Stimulated activated CD8-positive, alpha-beta memory T cell treated with anti-CD3 and anti-CD28 coated beads, Interleukin-15, amount 100 ng/mL, for 48 hours (primary cell): ENCODE results near the gene TBC1D5.

Experiments
- DNase-seq, 2 donors: peaks; one replicate each; pipeline ENCODE4 v3.0.0-alpha.2; 2020; ENCODE audit warnings: low read depth in 2 of 2

TBC1D5 gene

DNA sequence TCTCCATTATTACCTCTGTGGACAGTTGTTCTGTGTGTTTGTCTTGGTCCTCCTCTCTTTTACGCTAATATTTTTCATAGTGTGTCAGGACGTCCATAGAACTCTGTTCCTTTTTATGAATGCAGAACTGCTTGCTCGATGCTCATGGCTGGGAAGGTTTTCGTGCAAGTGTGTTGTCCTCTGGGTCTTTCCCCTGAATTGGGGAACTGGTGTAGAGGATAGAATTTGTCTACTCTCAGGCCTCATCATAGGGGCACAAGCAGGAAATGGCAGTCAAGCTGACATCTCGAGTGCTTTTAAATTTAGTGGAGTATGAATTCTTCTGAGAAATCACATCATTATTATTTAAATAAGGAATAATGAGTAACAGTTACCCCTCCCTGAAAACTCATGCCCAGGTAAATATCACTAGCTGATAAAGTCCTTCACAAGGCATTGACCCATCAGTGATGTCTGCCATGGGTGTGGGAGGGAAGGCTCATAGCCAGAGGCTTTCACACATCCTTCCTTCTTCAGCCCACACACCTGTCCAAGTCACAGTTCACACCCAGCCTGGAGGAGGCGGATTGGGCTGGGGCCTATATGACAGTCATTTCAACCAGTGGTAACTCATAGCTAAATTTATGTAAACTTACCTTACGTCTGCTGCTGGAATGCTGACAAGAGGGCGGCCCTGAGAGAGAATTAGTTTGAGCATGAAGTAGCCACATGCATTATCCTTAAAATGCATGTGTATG lies 631.6 kb downstream of the TBC1D5 start:
- peak in 1 of 2 donors; percentile 6 for DNase-seq
